Measurements from ENCODE around the gene ADIPOR2. TPM values are rescaled to one million over a fixed set of nuclear protein-coding genes. Genes with fewer than 3 reads are reported as not detected.
"Not testable (repeated sequence)": the region's sequence is repeated elsewhere in the genome, so short reads cannot be mapped to it uniquely, and the experiment has no call there.

The ADIPOR2 gene
- total RNA-seq, 1 donor from 2014 or later, result 54.0 TPM

GRCh38 chr12:1705774-1706631 is 15.1 kb downstream of the ADIPOR2 start:
- Histone ChIP-seq H3K27ac (no peak overlapping the region), H3K36me3 (no peaks in the 10 kb centered on the region), H3K4me3 (no peak overlapping the region), H3K4me1 (peaks cover 13% of the 10 kb centered on the region), H3K9me3 (no peaks in the 10 kb centered on the region), H3K27me3 (no peaks in the 10 kb centered on the region)
- TF ChIP-seq POLR2AphosphoS5 (IDR thresholded peaks at IDR 0.05; ENCODE audit: insufficient read depth in 1 of 2, low read depth in 1 of 2) (no peak), POLR2A (IDR thresholded peaks at IDR 0.05) (no peak)
- TF ChIP-seq, protein P1, sequence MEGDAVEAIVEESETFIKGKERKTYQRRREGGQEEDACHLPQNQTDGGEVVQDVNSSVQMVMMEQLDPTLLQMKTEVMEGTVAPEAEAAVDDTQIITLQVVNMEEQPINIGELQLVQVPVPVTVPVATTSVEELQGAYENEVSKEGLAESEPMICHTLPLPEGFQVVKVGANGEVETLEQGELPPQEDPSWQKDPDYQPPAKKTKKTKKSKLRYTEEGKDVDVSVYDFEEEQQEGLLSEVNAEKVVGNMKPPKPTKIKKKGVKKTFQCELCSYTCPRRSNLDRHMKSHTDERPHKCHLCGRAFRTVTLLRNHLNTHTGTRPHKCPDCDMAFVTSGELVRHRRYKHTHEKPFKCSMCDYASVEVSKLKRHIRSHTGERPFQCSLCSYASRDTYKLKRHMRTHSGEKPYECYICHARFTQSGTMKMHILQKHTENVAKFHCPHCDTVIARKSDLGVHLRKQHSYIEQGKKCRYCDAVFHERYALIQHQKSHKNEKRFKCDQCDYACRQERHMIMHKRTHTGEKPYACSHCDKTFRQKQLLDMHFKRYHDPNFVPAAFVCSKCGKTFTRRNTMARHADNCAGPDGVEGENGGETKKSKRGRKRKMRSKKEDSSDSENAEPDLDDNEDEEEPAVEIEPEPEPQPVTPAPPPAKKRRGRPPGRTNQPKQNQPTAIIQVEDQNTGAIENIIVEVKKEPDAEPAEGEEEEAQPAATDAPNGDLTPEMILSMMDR (IDR thresholded peaks at IDR 0.05), result no peak
- intact Hi-C loops (cut with DNase I), result loop anchor here (5.0 kb wide), 1 partner anchor 686 kb away; no protein-coding TSS in a partner anchor
- DNase-seq (ENCODE audit: extremely low spot score in 2 of 2), result no peak

DNA sequence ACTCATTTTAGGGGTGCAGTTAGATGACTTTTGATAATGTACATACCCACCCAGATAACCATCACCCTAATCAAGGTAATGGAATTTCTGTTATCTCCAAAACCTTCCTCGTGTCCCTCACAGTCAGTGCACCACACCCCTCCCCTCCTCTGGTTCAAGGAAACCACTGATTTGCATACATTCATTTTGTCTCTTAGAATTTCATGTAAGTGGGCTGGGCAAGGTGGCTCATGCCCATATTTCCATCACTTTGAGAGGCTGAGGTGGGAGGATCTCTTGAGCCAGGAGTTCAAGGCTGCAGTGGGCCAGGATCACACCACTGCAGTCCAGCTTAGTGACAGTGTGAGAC is 15.7 kb downstream of the ADIPOR2 start:
- intact Hi-C loops (cut with DNase I), result loop anchor here (5.0 kb wide), 1 partner anchor 686 kb away; no protein-coding TSS in a partner anchor
- H3K27ac ChIP-seq, result no peak overlapping the region

GRCh38 chr12:1707051-1707450 is 16.2 kb downstream of the ADIPOR2 start:
- no peak for TF ChIP-seq POLR2A (IDR thresholded peaks at IDR 0.05)
- TF ChIP-seq, protein P1 (IDR thresholded peaks at IDR 0.05), result no peak
- no peak for TF ChIP-seq POLR2AphosphoS5 (IDR thresholded peaks at IDR 0.05; ENCODE audit: insufficient read depth in 1 of 2, low read depth in 1 of 2)
- no peaks in the 10 kb centered on the region for H3K36me3 ChIP-seq
- H3K9me3 ChIP-seq, result no peaks in the 10 kb centered on the region
- no peaks in the 10 kb centered on the region for H3K27me3 ChIP-seq
- intact Hi-C loops (cut with DNase I), result loop anchor here (5.0 kb wide), 1 partner anchor 685 kb away; no protein-coding TSS in a partner anchor
- H3K4me3 ChIP-seq, result no peak overlapping the region
- H3K27ac ChIP-seq, result no peak overlapping the region
- DNase-seq (ENCODE audit: extremely low spot score in 2 of 2), result no peak
- peaks cover 22% of the 10 kb centered on the region for H3K4me1 ChIP-seq

More for the DNA sequence above, 15.7 kb downstream of the ADIPOR2 start:
- no peak for DNase-seq (ENCODE audit: extremely low spot score in 2 of 2)
- Histone ChIP-seq H3K9me3 (no peaks in the 10 kb centered on the region), H3K36me3 (no peaks in the 10 kb centered on the region), H3K4me1 (peaks cover 18% of the 10 kb centered on the region), H3K27me3 (no peaks in the 10 kb centered on the region), H3K4me3 (no peak overlapping the region)
- TF ChIP-seq POLR2A (IDR thresholded peaks at IDR 0.05) (no peak), POLR2AphosphoS5 (IDR thresholded peaks at IDR 0.05; ENCODE audit: insufficient read depth in 1 of 2, low read depth in 1 of 2) (no peak)
- TF ChIP-seq, protein P1 (IDR thresholded peaks at IDR 0.05), result no peak

DNA sequence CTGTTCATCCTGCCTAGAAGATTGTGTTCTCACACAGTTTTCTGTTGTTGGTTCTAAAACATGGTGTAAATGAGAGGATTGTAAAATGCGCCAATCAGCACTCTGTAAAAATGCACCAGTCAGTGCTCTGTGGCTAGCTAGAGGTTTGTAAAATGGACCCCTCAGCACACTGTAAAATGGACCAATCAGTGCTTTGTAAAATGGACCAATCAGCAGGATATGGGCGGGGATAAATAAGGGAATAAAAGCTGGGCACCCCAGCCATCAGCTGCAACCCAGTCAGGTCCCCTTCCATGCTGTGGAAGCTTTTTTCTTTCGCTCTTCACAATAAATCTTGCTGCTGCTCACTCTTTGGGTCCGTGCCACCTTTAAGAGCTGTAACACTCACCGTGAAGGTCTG is 19.1 kb downstream of the ADIPOR2 start:
- DNase-seq (ENCODE audit: extremely low spot score in 2 of 2); H3K27me3 ChIP-seq; H3K27ac ChIP-seq; H3K36me3 ChIP-seq; H3K9me3 ChIP-seq; H3K4me3 ChIP-seq: not testable (repeated sequence)
- H3K4me1 ChIP-seq, result peaks cover 26% of the 10 kb centered on the region
- intact Hi-C loops (cut with DNase I), result loop anchor here (5.0 kb wide), 1 partner anchor 682 kb away; no protein-coding TSS in a partner anchor

DNA sequence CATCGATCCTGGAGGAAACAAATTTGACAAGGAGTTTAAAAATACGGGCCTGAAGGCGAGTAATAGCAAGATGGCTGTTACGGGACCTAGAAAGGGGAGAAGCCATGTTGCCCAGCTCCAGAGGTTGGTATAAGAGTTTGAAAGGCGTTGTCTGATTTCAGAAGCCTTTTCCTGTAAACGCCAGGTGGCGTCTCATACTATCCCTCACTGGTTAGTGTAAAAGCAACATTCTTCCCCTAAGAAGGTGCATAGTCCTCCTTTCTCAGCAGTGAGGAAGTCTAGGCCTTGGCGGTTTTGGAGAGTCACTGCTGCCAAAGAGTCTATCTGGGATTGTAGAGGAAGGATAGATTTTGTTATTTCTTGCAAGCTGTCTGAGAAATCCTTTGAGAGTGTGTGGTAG is 20.0 kb downstream of the ADIPOR2 start:
- H3K4me1 ChIP-seq, result peaks cover 24% of the 10 kb centered on the region
- DNase-seq (ENCODE audit: extremely low spot score in 2 of 2); H3K36me3 ChIP-seq; H3K27me3 ChIP-seq; intact Hi-C loops (cut with DNase I); H3K27ac ChIP-seq; H3K9me3 ChIP-seq; H3K4me3 ChIP-seq: not testable (repeated sequence)

DNA sequence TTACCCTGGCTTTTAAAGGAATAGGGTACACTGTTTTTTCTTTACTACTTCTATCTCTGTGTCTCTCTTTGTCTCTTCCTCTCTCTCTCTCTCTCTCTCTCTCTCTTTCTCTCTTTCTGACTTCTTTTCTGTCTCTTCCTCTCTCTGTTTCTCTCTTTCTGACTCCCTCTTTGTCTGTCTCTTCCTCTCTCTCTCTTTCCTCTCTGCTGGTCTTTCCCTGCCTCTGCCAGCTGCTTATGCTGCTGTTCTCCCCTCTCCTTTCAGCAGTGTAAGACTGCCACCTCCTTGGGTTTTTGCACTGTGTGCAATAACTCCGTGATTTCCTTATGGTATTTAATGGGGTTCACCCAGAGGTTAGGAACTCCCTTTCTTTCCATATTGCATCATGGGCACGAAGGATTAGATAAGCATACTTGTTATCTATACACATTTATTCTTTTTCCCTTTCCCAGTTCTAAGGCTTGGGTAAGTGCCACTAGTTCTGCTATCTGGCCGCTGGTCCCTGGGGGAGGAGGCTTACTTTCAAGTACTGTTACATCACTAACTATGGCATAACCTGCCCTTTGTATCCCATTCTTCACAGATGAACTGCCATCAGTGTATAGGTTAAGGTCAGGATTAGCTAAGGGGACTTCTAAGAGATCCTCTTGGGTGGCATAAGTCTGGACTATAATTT is 20.8 kb downstream of the ADIPOR2 start:
- H3K36me3 ChIP-seq; DNase-seq (ENCODE audit: extremely low spot score in 2 of 2); H3K4me3 ChIP-seq; H3K9me3 ChIP-seq; intact Hi-C loops (cut with DNase I); H3K27ac ChIP-seq; H3K27me3 ChIP-seq: not testable (repeated sequence)
- H3K4me1 ChIP-seq, result peaks cover 20% of the 10 kb centered on the region

DNA sequence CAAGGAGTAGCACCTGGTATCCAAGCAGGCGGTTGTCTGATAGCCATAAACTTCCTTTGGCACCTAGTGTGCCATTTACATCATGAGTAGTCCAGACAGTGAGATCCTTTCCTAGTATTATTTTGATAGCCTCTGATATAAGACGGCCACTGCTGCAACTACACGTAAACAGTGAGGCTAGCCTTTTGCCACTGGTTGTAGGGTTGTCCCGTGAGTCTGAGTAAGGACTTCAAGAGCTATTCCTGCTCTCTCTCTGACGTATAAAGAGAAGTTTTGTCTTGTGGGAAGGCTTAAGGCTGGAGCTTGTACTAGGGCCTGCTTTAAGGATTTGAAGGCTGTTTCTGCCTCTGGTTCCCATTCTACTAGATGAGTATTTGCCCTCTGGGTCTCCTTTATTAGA is 21.4 kb downstream of the ADIPOR2 start:
- intact Hi-C loops (cut with DNase I); DNase-seq (ENCODE audit: extremely low spot score in 2 of 2); H3K27ac ChIP-seq; H3K9me3 ChIP-seq; H3K4me3 ChIP-seq; H3K36me3 ChIP-seq; H3K27me3 ChIP-seq: not testable (repeated sequence)
- peaks cover 23% of the 10 kb centered on the region for H3K4me1 ChIP-seq

DNA sequence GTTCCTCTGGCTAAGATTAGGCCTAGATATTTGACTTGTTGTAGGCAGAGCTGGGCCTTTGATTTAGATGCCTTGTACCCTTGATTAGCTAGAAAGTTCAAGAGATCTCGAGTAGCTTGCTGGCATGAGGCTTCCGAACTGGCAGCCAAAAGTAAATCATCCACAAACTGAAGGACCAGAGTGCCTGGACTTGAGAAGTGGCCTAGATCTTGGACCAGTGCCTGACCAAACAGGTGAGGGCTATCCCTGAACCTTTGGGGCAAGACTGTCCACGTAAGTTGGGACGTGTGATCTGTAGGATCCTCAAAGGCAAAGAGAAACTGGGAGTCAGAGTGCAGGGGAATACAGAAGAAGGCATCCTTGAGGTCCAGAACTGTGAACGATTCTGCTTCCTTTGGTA is 22.0 kb downstream of the ADIPOR2 start:
- DNase-seq (ENCODE audit: extremely low spot score in 2 of 2); H3K27ac ChIP-seq; H3K27me3 ChIP-seq; intact Hi-C loops (cut with DNase I); H3K9me3 ChIP-seq; H3K36me3 ChIP-seq; H3K4me3 ChIP-seq: not testable (repeated sequence)
- peaks cover 26% of the 10 kb centered on the region for H3K4me1 ChIP-seq

- H3K36me3 ChIP-seq; H3K9me3 ChIP-seq; intact Hi-C loops (cut with DNase I); H3K4me3 ChIP-seq; H3K27me3 ChIP-seq; H3K27ac ChIP-seq; DNase-seq (ENCODE audit: extremely low spot score in 2 of 2): not testable (repeated sequence)
- H3K4me1 ChIP-seq, result peaks cover 26% of the 10 kb centered on the region
These were observed 23.0 kb downstream of the ADIPOR2 start for GRCh38 chr12:1713783-1714348.
